SW480 (cell line): ENCODE data around the gene TMIGD2.
A peak's percentile ranks its signal among the peaks of the same experiment; 100 is the strongest.
"Not testable (repeated sequence)": the region's sequence is repeated elsewhere in the genome, so short reads cannot be mapped to it uniquely, and the experiment has no call there.

Experiments used
- DNase-seq: peaks from one replicate; pipeline ENCODE4 v3.0.0-alpha.2; 2016; ENCODE audit warnings: low spot score

The TMIGD2 gene, protein sequence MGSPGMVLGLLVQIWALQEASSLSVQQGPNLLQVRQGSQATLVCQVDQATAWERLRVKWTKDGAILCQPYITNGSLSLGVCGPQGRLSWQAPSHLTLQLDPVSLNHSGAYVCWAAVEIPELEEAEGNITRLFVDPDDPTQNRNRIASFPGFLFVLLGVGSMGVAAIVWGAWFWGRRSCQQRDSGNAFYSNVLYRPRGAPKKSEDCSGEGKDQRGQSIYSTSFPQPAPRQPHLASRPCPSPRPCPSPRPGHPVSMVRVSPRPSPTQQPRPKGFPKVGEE

DNA sequence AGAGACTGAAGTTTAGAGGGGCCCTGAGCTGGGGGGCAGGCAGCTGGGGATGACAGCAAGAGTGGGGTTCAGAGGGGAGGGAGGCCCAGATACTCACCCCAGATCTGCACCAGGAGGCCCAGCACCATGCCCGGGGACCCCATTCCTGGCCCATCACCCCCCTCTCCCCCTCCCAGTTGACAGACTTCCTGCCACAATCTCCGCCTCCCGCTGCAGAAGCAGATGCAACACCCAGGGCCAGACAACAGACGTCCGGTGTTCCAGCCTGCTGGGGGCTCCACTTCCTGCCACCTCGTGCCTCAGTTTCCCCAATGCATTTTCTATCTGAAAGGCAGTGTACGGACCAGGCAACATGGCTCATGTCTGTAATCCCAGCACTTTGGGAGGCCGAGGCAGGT, at the start of gene TMIGD2:
TSS of gene TMIGD2 (minus strand) at position 147 of the 398 bp plus-strand sequence. CDS start at position 143, 4 bp downstream.
- no peak for DNase-seq

DNA sequence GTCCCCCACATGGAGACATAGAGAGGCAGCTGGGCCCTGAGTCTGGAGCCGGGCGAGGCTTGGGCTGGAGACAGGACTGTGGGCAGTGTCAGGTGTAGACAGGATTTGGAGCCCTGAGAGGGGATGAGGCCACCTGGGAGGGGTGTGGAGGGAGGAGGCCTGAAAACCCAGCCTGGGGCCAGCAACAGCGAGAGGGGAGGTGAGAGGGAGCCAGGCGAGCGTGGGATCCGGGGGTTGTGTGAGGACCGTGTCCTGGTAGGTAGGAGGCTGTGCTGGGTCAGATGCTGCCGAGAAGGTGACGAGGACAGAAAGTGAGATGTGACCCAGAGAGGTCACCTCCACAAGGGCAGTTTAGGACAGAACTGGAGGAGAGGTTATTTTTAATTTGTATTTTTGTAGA, 48.5 kb upstream of the TMIGD2 start:
- DNase-seq: no peak

DNA sequence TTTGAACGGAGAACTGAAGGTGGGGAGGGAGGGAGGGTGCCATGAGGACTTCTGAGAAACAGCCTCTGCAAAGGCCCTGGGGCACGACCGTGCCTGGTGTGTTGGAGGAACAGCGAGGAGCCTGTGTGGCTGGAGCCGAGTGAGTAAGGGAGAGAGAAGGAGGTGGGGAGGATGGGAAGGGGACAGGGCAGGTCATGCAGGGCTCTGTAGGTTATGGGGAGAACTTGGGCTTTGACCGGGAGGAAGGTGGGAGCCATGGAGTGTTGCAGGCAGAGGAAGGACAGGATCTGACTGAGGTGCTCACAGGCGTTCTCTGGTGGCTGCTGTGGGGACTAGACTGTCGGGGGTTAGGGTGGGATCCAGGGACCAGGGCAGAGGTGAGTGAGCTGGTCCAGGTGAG, 47.9 kb upstream of the TMIGD2 start:
- DNase-seq: no peak

DNA sequence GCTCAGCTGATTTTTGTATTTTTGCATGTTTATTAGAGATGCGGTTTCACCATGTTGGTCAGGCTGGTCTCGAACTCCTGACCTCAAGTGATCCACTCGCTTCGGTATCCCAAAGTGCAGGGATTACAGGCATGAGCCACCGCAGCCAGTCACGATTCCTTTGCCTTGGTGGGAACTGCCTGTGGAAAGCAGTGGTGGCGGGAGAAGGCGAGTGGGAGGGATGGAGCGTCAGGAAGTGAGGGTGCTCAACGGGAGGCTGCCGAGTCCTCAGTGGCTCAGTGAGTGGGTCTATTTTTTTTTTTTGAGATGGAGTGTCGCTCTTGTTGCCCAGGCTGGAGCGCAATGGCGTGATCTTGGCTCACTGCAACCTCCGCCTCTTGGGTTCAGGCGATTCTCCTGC, 47.0 kb upstream of the TMIGD2 start:
- DNase-seq: not testable (repeated sequence)

DNA sequence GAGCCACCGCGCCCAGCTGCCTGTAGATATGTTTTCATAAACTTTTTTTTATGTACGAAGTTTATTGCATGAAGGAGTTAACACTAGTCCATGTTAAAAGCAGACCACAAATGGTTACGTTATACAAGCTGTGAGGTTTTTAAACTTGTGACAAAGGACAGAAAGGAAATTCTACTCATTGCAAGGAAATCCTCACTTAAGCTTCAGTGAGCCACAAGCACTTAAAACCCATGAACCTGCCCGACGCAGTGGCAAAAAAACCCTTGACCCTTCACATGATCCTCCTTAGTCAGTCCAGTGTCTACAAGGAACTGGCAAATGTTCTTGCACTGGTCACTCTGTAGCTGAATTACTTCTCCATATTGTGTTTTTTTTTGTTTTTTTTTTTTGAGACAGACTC, 45.3 kb upstream of the TMIGD2 start:
- no peak for DNase-seq

DNA sequence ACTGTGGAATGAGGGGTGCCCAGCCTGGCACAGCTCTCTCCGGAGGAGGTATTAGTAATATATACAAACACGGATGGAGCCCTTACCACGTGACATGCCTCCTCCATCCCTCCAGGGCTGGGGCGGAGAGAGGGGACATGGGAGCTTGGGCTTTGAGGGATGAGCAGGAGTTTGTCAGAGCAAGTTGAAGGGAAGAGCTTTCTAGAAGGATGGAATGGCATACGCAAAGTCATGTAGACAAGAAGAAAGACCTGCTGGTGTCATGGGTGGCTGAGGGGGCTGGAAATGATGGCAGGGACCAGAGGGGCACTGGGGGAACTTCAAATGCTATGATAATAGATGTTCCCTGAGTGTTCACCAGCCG, 43.8 kb upstream of the TMIGD2 start:
- no peak for DNase-seq

DNA sequence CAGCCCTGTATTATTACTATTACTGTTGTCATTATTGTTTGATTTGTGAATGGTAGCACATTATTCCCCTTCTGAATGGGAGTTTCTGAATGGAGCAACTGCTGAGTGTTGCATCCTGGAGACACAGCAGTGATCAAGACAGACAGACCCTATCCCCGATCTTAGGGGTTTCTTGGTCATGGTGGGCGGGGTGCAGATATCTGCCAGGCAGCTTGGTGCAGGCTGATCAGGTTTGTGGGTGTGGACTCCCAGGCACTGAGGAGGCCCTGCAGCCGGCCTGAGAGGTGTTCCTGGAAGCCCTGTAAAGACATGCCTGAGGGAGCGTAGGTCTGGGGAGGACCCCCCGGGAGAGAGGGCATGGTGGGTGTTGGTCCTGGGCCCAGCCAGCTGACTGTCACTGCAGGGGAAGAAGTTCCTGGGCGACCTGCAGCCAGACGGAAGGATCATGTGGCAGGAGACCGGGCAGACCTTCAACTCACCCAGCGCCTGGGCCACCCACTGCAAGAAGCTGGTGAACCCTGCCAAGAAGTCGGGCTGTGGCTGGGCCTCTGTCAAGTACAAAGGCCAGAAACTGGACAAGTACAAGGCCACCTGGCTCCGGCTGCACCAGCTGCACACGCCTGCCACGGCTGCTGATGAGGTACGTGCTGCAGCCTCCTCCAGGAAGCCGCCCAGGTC, 43.3 kb upstream of the TMIGD2 start:
- no peak for DNase-seq

DNA sequence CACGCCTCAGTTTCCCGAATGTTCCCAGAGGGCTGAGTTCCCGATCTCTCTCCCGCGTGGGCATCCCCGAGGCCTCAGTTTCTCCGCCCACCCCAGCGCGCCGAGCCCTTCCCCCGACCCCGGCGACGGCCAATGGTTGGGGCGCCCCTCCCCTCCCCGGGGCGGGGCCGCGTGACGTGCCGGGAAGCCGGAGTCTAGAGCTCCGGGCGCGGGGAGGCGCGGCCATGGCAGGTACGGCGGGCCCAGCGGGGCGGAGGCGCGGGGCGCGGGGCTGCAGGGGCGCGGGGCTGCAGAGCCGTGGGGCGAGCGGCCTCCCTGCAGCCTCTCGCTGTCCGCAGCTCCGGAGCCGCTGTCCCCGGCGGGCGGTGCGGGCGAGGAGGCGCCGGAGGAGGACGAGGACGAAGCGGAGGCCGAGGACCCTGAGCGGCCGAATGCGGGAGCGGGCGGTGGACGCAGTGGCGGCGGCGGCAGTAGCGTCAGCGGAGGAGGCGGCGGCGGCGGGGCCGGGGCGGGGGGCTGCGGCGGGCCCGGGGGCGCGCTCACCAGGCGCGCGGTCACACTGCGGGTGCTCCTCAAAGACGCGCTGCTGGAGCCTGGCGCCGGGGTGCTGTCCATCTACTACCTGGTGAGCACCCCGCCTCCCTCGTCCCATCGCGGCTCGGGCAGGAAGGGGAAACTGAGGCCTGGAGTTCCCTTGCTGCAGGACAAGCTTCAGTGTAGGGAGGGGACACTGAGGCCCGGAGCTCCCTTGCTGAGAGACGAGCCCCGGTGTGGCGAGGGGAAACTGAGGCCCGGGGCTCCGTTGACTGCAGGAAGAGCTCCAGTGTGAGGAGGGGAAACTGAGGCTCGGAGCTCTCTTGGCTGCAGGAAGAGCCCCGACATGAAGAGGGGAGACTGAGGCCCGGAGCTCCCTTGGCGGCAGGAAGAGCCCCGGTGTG, 41.5 kb upstream of the TMIGD2 start, which contains the start of gene MPND:
TSS of gene MPND (plus strand) at position 193 of the 938 bp plus-strand sequence. CDS start at position 225, 32 bp downstream.
- DNase-seq: peak; percentile 59

DNA sequence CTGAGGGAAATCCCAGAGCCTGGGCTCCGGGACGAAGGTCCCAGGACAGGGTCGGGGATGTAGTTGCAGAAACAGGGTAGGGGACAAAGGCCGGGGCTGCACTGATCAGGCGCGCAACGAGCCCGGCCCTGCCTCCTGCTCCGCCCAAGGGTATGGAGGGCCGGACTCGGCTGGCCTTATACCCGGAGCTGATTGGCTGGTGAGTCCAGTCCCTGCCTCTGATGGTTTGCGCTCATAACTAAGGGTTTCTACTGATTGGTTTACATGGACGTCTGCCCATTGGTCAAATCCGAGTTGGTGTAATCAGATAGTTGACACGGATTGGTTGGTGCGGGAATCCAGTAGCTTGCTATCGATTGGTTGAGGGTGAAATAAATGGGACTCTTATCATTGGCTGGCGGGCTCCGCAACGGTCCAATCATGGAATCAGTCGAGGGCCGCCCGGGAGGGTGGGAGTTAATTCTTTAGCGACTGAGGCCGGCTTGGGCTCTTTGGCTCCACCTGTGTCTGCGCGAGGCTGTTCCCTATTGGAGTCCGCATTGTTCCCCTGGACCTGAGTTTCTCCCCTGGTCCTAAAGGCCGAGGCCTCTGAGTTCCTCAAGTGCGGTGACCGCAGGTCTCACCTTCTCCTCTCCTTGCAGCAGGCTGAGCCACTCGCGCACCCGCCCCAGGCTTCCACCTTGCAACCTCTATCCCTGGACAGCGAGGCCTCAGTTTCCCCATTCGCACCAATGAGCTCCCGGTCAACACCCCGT, 40.6 kb upstream of the TMIGD2 start:
- peak; percentile 100 for DNase-seq

DNA sequence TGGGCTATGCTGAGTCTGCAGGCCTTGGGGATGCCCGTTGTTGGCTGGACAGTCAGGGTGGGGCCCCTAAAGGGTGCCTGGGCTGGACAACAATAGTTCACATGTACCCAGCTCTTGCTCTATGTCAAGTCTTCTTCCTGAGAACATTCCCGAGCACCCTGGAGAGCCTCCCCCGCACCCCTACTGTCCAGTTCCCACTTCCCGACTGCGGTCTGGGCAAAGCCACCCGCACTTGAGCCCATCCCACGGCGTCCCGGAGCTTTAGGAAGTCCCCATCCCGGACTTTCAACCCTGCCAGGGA, 40.1 kb upstream of the TMIGD2 start:
- no peak for DNase-seq

DNA sequence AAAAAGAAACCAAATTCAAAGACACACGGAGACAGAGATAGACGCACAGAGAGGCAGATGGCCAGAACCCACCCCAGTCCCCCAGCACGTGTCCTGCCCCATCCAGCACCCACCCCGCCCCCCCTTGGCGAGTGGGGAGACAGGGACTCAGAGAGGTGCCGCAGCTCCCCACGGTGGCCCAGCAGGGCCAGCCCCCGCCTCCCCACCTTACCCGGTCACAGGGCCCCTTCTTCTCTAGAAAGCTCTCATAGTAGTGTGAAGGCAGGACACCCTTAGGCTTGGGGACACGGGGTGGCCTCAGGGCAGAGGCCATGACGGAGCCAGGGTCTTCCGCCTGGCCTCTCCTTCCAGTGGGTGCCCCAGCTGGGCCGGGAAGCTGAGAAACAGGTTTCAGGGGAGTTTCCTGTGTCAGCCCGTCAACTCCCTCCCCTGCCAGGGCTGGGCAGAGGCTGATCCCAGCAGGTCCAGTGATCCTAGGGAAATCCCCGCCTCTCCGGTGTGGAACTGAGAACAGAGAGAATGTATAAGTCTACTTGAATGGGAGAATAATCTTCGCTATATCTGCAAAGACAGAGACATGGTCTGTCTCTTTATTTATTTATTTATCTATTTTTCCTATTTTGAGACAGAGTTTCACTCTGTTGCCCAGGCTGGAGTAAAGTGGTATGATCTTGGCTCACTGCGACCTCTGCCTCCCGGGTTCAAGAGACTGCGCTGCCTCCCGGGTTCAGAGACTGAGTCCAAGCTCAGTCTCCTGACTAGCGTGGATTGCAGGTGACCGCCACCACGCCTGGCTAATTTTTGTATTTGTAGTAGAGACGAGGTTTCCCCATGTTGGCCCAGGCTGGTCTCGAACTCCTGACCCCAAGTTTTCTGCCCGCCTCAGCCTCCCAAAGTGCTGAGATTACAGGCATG, 36.5 kb upstream of the TMIGD2 start, which contains the start of gene STAP2:
TSS of gene STAP2 (minus strand) at position 387 of the 915 bp plus-strand sequence. CDS start at position 313, 74 bp downstream.
- no peak for DNase-seq

DNA sequence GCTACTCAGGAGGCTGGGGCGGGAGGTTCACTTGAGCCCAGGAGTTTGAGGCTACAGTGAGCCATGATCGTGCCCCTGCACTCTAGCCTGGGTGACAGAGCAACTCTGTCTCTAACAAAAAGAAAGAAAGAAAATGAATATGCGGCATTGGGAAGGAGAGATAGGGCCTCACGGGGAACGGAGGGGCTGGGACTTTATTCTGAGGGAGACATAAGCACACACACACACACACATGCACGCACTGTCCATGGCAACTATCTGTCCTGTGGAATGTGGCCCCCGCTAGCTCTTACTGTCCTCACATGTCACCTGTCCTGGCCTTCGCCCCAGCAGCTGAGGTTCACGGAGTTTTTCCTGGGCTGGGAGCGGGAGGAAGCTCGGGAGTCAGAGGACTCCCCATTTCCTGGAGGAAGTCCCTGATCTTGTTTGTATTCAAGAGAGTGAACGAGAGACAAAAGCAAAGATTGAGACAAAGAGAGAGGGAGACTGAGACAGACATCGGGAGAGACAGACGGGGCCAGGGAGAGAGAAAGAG, 35.8 kb upstream of the TMIGD2 start:
- peak; percentile 36 for DNase-seq

DNA sequence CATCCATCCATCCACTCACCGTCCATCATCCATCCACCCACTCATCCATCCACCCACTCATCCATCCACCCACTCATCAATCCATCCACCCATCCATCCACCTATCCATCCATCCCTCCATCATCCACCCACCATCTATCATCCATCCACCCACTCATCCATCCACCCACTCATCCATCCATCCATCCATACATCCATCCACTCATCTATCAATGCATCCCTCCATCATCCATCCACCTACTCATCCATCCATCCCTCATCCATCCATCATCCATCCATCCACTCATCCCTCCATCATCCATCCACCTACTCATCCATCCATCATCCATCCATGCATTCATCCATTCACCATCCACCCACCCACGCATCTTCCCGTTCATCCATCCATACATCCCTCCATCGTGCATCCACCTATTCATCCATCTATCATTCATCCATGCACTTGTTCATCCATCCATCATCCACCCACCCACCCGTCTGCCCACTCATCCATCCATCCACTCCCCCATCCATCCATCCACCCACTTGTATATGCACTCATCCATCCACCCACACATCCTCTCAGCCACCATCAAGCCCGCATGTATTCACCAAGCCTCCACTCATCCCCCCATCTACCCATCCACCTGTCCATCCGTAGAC, 32.9 kb upstream of the TMIGD2 start:
- DNase-seq: no peak

DNA sequence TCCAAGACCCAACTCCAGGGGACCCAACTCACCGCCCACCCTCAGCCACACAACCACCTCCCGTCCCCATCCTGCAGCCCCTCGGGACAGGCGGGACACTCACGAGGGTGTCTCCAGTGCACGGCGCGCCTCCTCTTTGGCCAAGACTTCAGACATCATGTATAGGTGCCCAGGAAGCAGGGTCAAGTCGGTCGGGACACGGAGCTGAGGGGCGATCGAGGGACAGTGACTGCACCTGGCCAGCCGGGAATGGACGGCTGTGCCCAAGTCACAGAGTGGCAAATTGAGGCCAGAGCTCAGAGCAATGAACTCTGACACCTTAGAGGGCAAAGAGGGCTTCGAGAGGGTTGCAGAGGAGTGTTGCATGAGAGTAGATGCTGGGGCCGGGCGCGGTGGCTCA, 27.7 kb upstream of the TMIGD2 start:
- DNase-seq: no peak

DNA sequence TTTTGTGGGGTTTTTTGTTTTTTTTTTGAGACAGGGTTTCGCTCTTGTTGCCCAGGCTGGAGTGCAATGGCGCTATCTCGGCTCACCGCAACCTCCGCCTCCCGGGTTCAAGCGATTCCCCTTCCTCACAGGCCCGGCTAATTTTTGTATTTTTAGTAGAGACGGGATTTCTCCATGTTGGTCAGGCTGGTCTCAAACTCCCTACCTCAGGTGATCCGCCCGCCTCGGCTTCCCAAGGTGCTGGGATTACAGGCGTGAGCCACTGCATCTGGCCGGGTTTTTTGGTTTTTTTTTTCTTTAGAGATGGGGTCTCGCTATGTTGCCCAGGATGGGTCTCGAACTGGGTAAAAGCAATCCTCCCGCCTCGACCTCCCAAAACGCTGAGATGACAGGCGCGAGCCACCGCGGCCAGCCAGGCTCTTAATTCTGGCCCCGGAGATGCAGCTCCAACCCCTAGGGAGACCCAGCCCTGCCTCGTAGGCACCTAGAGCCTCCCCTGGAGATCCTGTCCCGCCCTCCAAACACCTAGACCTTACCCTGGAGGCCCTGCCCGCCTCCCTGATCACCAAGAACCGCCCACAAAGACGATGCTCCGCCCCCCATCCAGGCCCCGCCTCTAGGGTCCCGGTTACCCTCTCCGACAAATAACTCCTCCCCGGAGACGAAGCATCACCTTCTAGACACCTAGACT, 26.9 kb upstream of the TMIGD2 start:
- not testable (repeated sequence) for DNase-seq

DNA sequence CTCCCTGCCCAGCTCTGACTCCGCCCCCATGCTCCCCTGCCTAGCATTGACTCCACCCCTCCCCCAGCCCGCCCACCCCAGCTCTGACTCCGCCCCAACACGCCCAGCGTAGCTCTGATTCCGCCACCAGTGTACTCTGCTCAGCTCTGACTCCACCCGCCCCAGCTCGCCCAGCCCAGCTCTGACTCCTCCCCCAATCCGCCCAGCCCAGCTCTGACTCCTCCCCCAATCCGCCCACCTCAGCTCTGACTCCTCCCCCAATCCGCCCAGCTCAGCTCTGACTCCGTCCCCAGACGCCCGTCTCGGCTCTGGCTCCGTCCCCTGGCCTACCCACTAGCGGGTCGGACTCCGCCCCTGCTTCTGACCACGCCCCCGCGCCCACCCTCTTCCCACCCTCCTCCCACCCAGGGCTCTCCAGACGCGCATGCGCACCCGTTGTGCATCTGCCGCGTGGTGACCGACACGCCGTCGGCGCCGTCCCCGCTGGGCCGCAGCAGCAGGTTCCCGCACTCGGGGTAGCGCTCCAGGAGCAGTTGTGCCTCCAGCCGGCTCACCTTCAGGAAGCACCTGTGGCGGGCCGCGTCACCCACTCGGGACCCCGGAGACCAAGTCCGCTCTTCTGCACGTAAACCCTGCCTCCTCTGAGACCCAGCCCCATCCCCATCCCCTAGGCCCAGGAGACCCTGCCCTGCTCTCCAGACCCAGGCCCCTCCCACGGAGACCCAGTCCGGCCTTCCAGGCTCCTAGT, 26.2 kb upstream of the TMIGD2 start:
- no peak for DNase-seq

DNA sequence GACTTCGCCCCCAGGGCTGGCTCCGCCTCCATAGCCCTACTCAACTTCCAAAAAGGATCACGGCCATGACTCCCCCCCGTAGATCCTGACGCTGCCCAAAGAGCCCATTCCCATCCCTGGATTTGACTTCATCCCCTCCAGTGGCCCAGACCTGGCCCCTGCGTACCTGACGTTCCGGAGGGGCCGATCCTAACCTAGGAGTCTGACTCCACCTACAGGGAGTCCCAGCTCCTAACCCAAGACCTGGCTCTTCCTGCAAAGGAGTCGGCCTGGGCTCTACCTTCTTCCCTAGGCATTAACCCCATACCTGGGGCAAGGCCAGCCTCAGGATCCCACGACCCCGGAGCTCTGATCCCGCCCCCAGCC, 25.7 kb upstream of the TMIGD2 start:
- no peak for DNase-seq

DNA sequence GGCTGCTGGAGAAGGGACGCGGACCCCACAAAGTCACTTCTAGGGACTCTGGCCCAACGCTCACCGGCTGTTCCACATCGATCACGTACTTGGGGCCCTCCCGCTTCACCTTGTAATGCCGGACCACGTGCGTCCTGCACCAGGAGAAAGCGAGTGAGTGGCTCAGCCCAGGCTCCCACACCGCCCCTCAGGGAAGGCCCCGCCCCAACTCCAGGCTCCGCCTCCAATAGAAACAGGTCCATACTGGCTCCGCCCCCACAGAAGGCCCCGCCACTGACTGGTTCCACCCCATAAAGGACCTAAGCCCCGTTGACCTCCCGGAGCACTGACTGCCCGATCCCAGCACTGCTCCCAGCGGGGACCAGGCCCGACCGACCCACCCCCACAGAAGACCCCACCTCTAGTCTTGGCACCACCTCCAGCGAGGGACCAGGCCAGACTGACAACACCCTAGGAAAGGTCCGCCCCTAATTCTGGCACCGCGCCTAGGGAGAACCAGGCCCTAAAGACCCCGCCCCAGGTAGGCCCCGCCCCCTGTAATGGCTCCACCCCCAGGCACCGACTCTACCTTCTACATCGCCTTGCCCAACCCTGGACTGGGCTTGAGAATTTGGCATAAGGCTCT, 25.2 kb upstream of the TMIGD2 start:
- no peak for DNase-seq
